ENCODE results near the gene PALLD. TPM values are rescaled to one million over a fixed set of nuclear protein-coding genes. Genes with fewer than 3 reads are reported as not detected.

PALLD gene
- total and polyA plus RNA-seq, 2 donors: 24.3 to 83.0 TPM

DNA sequence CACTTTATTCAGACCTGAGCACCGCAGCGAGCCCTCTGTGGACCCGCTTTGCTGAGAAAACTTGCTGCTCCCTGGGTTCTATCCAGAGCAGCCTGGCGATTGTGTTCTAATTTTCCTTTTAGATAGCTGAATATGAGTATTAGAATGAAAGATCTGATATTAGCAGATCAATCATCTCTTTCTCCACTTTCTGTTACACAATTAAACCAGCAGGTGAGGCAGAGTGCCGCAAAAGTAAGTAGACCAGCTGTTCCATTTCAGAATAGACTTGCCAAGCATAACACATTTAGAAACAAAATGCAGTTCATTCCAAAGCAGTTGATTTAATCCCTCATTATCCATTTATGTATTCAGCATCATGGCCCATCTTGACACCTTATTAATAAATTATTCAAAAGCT, 58.6 kb downstream of the PALLD start:
- Histone ChIP-seq H3K27ac (ENCODE audit: low read depth in 1 of 2, low read length in 1 of 2) (no peak overlapping the region), H3K27me3 (ENCODE audit: control insufficient read depth in 2 of 2, insufficient read depth in 1 of 2, low read length in 1 of 2) (no peaks in the 10 kb centered on the region), H3K9me3 (ENCODE audit: control insufficient read depth in 2 of 2, insufficient read depth in 1 of 2, low read length in 1 of 2) (no peaks in the 10 kb centered on the region), H3K4me3 (ENCODE audit: low read length in 2 of 2) (no peak overlapping the region), H3K4me1 (ENCODE audit: control insufficient read depth in 2 of 2, insufficient read depth in 2 of 2, low read length in 2 of 2) (no peaks in the 10 kb centered on the region), H3K36me3 (ENCODE audit: control insufficient read depth in 2 of 2, insufficient read depth in 2 of 2, low read length in 1 of 2) (no peaks in the 10 kb centered on the region)
- WGBS: over 99% methylated on average over 5 of the region's 5 CpGs
- DNase-seq (ENCODE audit: low read depth in 6 of 9, low spot score in 9 of 9): no peak

DNA sequence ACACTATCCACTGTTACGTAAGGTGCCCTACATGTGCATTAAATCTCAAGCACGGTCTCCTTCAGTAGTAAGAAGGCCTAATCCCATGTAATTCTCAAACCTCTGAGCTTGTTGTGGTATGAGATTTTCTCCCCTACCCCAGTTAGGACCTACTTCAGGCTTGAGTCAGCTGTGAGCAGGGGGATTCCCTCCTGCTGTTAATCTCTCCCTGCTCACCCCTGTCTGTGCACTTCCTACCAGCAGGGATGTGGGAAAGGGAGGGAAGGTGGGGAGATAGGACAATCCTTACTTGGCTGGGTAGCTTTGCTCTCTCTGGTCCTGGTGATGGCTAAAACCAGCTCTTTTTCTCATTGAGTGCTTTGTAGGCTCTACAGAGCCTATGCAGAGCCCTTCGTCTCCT, 60.8 kb downstream of the PALLD start:
- Histone ChIP-seq H3K9me3 (ENCODE audit: control insufficient read depth in 2 of 2, insufficient read depth in 1 of 2, low read length in 1 of 2) (no peaks in the 10 kb centered on the region), H3K27ac (ENCODE audit: low read depth in 1 of 2, low read length in 1 of 2) (no peak overlapping the region), H3K4me3 (ENCODE audit: low read length in 2 of 2) (no peak overlapping the region), H3K27me3 (ENCODE audit: control insufficient read depth in 2 of 2, insufficient read depth in 1 of 2, low read length in 1 of 2) (no peaks in the 10 kb centered on the region), H3K4me1 (ENCODE audit: control insufficient read depth in 2 of 2, insufficient read depth in 2 of 2, low read length in 2 of 2) (no peaks in the 10 kb centered on the region), H3K36me3 (ENCODE audit: control insufficient read depth in 2 of 2, insufficient read depth in 2 of 2, low read length in 1 of 2) (no peaks in the 10 kb centered on the region)
- DNase-seq (ENCODE audit: low read depth in 6 of 9, low spot score in 9 of 9): no peak
- WGBS: 99% methylated on average over 3 of the region's 3 CpGs

DNA sequence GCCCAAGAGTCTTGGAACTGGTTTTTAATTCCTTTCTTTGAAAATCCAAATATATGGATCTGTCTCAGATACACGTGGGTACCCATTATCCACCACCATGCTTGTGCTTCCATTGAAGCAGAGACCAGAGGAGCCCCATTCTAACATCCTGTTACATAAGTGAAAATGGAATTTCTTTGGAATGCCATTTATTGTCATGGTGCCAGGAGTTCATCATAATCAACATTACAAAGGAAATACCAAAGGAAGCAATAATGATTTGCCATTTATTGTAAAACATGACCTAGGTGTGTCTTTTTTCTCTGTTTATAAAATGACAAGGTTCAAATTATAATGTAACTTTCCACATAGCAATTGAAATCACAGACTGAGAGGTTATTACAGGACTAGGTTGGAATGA, 61.7 kb downstream of the PALLD start:
- H3K27ac ChIP-seq (ENCODE audit: low read depth in 1 of 2, low read length in 1 of 2): no peak overlapping the region
- H3K4me1 ChIP-seq (ENCODE audit: control insufficient read depth in 2 of 2, insufficient read depth in 2 of 2, low read length in 2 of 2): no peaks in the 10 kb centered on the region
- no peaks in the 10 kb centered on the region for H3K36me3 ChIP-seq (ENCODE audit: control insufficient read depth in 2 of 2, insufficient read depth in 2 of 2, low read length in 1 of 2)
- DNase-seq (ENCODE audit: low read depth in 6 of 9, low spot score in 9 of 9): no peak
- H3K9me3 ChIP-seq (ENCODE audit: control insufficient read depth in 2 of 2, insufficient read depth in 1 of 2, low read length in 1 of 2): no peaks in the 10 kb centered on the region
- H3K27me3 ChIP-seq (ENCODE audit: control insufficient read depth in 2 of 2, insufficient read depth in 1 of 2, low read length in 1 of 2): no peaks in the 10 kb centered on the region
- H3K4me3 ChIP-seq (ENCODE audit: low read length in 2 of 2): no peak overlapping the region
- 89% methylated on average over 1 of the region's 1 CpG for WGBS

DNA sequence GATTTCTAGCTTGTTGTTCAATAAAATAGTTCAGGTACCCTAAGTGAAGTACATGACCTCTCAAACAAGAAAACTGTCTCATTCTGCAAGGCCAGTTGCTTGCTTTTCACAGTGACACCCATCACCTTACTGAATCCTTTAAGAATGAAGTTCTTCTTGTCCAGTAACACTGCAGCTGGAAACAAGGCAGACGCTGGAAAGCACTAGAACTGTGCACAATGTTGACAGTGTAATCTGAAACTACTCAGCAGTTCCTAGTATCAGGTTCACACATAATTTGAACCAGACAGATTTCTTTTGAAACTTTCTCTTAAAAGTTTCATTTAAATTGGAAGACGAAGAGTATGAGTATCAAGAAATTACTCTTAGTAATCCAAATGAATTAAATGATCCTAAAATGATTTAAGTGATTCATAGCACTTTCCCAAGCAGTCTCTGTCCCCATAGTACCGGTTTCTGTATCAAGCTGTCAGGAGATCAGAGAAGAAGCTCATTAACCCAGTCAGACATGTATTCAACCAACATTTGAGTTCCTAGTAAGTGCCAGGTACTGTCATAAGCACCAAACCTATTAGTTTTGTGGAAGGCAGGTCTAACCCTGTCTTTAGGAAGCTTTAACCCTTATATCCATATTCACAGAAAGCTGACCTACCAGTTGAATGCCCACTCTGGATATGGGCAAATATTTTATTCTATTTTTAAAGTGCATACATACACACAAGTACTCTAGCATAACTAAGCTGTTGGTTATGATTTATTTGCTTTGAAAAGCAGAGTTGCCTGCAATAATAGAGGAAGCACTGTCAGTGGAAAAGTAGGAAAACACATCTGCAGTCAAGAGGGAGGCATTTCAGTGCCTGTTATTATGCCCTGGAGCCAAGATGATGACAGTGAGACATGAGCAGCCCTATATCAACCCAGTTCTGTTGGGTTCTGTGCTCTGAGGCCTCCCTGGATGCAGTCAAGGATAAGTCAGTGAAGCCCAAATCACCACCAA, 63.6 kb downstream of the PALLD start:
- H3K36me3 ChIP-seq (ENCODE audit: control insufficient read depth in 2 of 2, insufficient read depth in 2 of 2, low read length in 1 of 2): no peaks in the 10 kb centered on the region
- peak in 1 of 9 donors; percentile 7 for DNase-seq (ENCODE audit: low read depth in 6 of 9, low spot score in 9 of 9)
- H3K4me1 ChIP-seq (ENCODE audit: control insufficient read depth in 2 of 2, insufficient read depth in 2 of 2, low read length in 2 of 2): no peaks in the 10 kb centered on the region
- no peaks in the 10 kb centered on the region for H3K27me3 ChIP-seq (ENCODE audit: control insufficient read depth in 2 of 2, insufficient read depth in 1 of 2, low read length in 1 of 2)
- no peaks in the 10 kb centered on the region for H3K9me3 ChIP-seq (ENCODE audit: control insufficient read depth in 2 of 2, insufficient read depth in 1 of 2, low read length in 1 of 2)
- WGBS: 94% methylated on average over 3 of the region's 3 CpGs
- no peak overlapping the region for H3K4me3 ChIP-seq (ENCODE audit: low read length in 2 of 2)
- H3K27ac ChIP-seq (ENCODE audit: low read depth in 1 of 2, low read length in 1 of 2): peak overlapping the region in 1 of 2 donors; percentile 43

DNA sequence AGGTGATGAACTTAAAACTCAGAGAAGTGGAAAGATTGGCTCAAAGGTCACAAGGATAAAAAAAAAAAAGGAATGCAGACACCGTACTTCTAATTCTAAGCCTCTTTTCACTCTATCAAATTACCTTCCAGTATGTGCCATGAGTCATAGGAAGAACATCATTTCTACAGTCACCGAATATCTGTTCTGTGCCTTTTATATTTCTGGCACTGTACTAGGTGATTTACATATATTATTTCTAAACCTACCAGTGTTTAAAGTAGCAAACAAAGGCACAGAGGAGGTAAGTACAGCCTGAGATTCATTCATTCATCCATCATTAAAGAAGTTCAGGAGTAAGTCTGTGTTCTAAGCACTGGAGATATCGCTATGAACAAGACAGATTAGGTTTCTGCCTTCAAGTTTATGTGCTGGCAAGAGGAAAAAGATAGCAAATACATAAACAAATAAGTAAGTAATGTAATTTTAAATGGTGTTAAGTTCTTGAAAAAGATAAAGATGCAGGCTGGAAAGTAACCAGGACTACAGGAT, 65.3 kb downstream of the PALLD start:
- H3K27ac ChIP-seq (ENCODE audit: low read depth in 1 of 2, low read length in 1 of 2): no peak overlapping the region
- no peaks in the 10 kb centered on the region for H3K27me3 ChIP-seq (ENCODE audit: control insufficient read depth in 2 of 2, insufficient read depth in 1 of 2, low read length in 1 of 2)
- WGBS: 84% methylated on average over 3 of the region's 3 CpGs
- H3K9me3 ChIP-seq (ENCODE audit: control insufficient read depth in 2 of 2, insufficient read depth in 1 of 2, low read length in 1 of 2): no peaks in the 10 kb centered on the region
- H3K36me3 ChIP-seq (ENCODE audit: control insufficient read depth in 2 of 2, insufficient read depth in 2 of 2, low read length in 1 of 2): no peaks in the 10 kb centered on the region
- H3K4me1 ChIP-seq (ENCODE audit: control insufficient read depth in 2 of 2, insufficient read depth in 2 of 2, low read length in 2 of 2): no peaks in the 10 kb centered on the region
- DNase-seq (ENCODE audit: low read depth in 6 of 9, low spot score in 9 of 9): no peak
- H3K4me3 ChIP-seq (ENCODE audit: low read length in 2 of 2): no peak overlapping the region

DNA sequence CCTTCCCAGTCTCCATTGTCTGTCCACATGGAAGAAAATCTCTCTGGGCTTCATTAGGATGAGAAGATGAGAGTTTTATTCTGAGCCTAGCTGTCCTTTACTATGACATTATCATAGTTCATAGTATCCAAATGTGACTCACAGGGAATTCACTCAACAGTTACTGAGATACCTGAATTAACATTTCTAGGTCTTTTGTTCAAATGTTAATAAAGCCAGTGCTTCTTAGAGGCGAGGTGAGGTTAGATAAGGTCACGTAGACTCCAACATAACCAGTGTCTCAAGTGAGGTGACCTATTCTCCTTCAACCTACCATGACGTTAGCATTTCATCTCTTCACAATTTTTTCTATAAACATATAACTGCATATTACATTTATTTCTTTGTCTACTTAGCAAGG, 67.2 kb downstream of the PALLD start:
- Histone ChIP-seq H3K27me3 (ENCODE audit: control insufficient read depth in 2 of 2, insufficient read depth in 1 of 2, low read length in 1 of 2) (no peaks in the 10 kb centered on the region), H3K36me3 (ENCODE audit: control insufficient read depth in 2 of 2, insufficient read depth in 2 of 2, low read length in 1 of 2) (no peaks in the 10 kb centered on the region), H3K9me3 (ENCODE audit: control insufficient read depth in 2 of 2, insufficient read depth in 1 of 2, low read length in 1 of 2) (no peaks in the 10 kb centered on the region), H3K4me1 (ENCODE audit: control insufficient read depth in 2 of 2, insufficient read depth in 2 of 2, low read length in 2 of 2) (no peaks in the 10 kb centered on the region), H3K27ac (ENCODE audit: low read depth in 1 of 2, low read length in 1 of 2) (no peak overlapping the region), H3K4me3 (ENCODE audit: low read length in 2 of 2) (no peak overlapping the region)
- DNase-seq (ENCODE audit: low read depth in 6 of 9, low spot score in 9 of 9): no peak
- WGBS: 96% methylated on average over 3 of the region's 3 CpGs

DNA sequence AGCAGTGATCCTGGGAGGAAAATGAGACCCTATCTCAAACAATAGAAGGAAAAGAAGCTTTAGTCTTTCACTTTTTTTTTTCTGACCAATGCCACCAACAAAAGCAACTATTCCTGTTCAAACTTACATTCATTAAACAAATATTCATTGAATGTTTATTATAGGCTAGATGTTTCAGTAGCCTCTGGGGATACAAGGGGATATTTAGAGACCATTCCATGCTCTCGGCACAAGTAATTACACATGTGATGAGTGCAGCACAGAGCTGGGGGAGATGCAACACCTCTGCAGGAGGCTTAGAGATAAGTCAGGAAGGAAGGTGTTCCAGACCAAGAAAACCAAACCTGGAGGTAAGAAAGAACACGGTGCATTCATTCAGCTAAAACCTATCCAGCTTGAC, 68.3 kb downstream of the PALLD start:
- 73% methylated on average over 2 of the region's 2 CpGs for WGBS
- no peaks in the 10 kb centered on the region for H3K36me3 ChIP-seq (ENCODE audit: control insufficient read depth in 2 of 2, insufficient read depth in 2 of 2, low read length in 1 of 2)
- DNase-seq (ENCODE audit: low read depth in 6 of 9, low spot score in 9 of 9): no peak
- no peak overlapping the region for H3K27ac ChIP-seq (ENCODE audit: low read depth in 1 of 2, low read length in 1 of 2)
- H3K4me3 ChIP-seq (ENCODE audit: low read length in 2 of 2): no peak overlapping the region
- no peaks in the 10 kb centered on the region for H3K9me3 ChIP-seq (ENCODE audit: control insufficient read depth in 2 of 2, insufficient read depth in 1 of 2, low read length in 1 of 2)
- H3K27me3 ChIP-seq (ENCODE audit: control insufficient read depth in 2 of 2, insufficient read depth in 1 of 2, low read length in 1 of 2): no peaks in the 10 kb centered on the region
- no peaks in the 10 kb centered on the region for H3K4me1 ChIP-seq (ENCODE audit: control insufficient read depth in 2 of 2, insufficient read depth in 2 of 2, low read length in 2 of 2)

- DNase-seq (ENCODE audit: low read depth in 6 of 9, low spot score in 9 of 9): no peak
- no peaks in the 10 kb centered on the region for H3K9me3 ChIP-seq (ENCODE audit: control insufficient read depth in 2 of 2, insufficient read depth in 1 of 2, low read length in 1 of 2)
- H3K36me3 ChIP-seq (ENCODE audit: control insufficient read depth in 2 of 2, insufficient read depth in 2 of 2, low read length in 1 of 2): no peaks in the 10 kb centered on the region
- H3K27me3 ChIP-seq (ENCODE audit: control insufficient read depth in 2 of 2, insufficient read depth in 1 of 2, low read length in 1 of 2): no peaks in the 10 kb centered on the region
- no peak overlapping the region for H3K27ac ChIP-seq (ENCODE audit: low read depth in 1 of 2, low read length in 1 of 2)
- H3K4me3 ChIP-seq (ENCODE audit: low read length in 2 of 2): no peak overlapping the region
- no peaks in the 10 kb centered on the region for H3K4me1 ChIP-seq (ENCODE audit: control insufficient read depth in 2 of 2, insufficient read depth in 2 of 2, low read length in 2 of 2)
Observed at GRCh38 chr4:168566726-168567125, 69.9 kb downstream of the PALLD start.

DNA sequence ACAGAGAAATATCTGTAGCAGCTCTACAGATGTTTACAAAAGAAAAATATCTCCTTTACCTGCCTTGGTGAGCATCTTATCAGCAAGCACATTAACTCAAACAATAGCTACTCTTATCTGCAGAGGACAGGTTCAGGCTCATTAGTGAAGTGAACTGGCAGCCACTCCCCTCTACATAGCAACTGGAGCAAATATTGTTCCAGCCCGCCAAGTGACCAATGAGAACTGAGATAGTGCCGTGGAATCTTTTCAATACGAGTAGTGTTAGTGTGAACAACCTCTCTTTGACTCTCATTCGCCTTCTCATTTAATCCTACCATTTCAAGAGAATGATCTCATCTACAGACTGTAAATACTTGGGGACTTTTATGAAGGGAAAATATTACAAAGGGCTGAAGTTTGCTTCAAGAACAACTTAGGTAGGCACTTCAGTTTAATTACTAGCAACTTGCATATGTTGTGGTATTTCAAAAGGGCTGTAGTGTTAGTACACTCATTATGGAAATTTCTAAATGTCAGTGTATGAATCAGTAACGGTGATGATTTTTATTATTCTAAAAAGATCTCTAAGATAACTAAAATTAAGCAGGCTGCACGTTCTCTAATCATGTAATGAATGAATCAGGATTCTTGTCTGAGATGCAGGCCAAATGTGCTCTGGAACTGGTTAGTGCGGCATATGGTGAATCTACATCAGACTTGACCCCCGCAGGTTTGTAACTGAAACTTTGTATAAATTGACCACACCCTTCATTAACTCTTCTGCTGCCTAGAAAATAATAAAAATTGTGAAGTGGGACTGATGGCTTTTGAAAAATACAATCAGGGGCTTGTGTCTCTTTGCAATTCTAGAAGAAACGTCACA, 72.4 kb downstream of the PALLD start:
- Histone ChIP-seq H3K27ac (ENCODE audit: low read depth in 1 of 2, low read length in 1 of 2) (no peak overlapping the region), H3K27me3 (ENCODE audit: control insufficient read depth in 2 of 2, insufficient read depth in 1 of 2, low read length in 1 of 2) (no peaks in the 10 kb centered on the region), H3K9me3 (ENCODE audit: control insufficient read depth in 2 of 2, insufficient read depth in 1 of 2, low read length in 1 of 2) (no peaks in the 10 kb centered on the region), H3K4me3 (ENCODE audit: low read length in 2 of 2) (no peak overlapping the region), H3K4me1 (ENCODE audit: control insufficient read depth in 2 of 2, insufficient read depth in 2 of 2, low read length in 2 of 2) (no peaks in the 10 kb centered on the region), H3K36me3 (ENCODE audit: control insufficient read depth in 2 of 2, insufficient read depth in 2 of 2, low read length in 1 of 2) (no peaks in the 10 kb centered on the region)
- 89% methylated on average over 9 of the region's 9 CpGs for WGBS
- DNase-seq (ENCODE audit: low read depth in 6 of 9, low spot score in 9 of 9): no peak
